ENCODE measurements around the gene ERG. TPM values are rescaled to one million over a fixed set of nuclear protein-coding genes. Genes with fewer than 3 reads are reported as not detected.

The ERG gene
- total RNA-seq, 1 donor from 2014 or later: not detected

DNA sequence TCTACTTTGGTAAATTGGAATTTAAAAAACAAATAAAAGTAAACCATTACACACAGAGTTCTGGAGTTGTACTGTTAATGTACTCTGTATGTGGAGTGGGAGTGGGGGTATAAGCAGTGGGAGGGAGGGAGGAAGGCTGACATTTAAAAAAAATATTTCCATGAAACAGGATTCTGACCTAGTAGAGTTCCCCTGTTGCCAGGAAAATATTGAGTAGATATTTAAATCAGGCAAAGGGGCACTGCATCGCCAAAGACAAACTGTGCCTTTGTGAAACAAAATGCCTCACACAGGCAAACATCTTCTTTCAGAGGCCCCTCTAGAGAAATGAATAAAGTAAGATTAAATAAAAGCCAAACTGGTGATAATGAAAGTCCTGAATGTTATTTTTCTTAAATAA is 87.8 kb downstream of the ERG start:
- no peak for TF ChIP-seq EZH2phosphoT487 (IDR thresholded peaks at IDR 0.05)
- TF ChIP-seq, protein P1, sequence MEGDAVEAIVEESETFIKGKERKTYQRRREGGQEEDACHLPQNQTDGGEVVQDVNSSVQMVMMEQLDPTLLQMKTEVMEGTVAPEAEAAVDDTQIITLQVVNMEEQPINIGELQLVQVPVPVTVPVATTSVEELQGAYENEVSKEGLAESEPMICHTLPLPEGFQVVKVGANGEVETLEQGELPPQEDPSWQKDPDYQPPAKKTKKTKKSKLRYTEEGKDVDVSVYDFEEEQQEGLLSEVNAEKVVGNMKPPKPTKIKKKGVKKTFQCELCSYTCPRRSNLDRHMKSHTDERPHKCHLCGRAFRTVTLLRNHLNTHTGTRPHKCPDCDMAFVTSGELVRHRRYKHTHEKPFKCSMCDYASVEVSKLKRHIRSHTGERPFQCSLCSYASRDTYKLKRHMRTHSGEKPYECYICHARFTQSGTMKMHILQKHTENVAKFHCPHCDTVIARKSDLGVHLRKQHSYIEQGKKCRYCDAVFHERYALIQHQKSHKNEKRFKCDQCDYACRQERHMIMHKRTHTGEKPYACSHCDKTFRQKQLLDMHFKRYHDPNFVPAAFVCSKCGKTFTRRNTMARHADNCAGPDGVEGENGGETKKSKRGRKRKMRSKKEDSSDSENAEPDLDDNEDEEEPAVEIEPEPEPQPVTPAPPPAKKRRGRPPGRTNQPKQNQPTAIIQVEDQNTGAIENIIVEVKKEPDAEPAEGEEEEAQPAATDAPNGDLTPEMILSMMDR (IDR thresholded peaks at IDR 0.05): no peak
- no peak for TF ChIP-seq EZH2 (IDR thresholded peaks at IDR 0.05)
- no peak for DNase-seq (ENCODE audit: low spot score)
- Histone ChIP-seq H3K9me3 (ENCODE audit: low read depth) (no peaks in the 10 kb centered on the region), H3K4me1 (peaks cover 4% of the 10 kb centered on the region), H3K27ac (no peak overlapping the region), H3K4me3 (no peak overlapping the region), H3K36me3 (no peaks in the 10 kb centered on the region), H3K79me2 (ENCODE audit: low read depth) (no peaks in the 10 kb centered on the region), H3K4me2 (no peak overlapping the region), H3K9ac (no peak overlapping the region), H4K20me1 (ENCODE audit: low read depth) (no peaks in the 10 kb centered on the region), H2AFZ (replicated peaks) (no peak overlapping the region), H3K27me3 (no peaks in the 10 kb centered on the region), H3F3A (ENCODE audit: low read depth) (no peaks in the 10 kb centered on the region)
- H3K36me3 Mint-ChIP-seq: no peaks in the 10 kb centered on the region
- H3K27me3 Mint-ChIP-seq (ENCODE audit: insufficient read depth, low read depth): peaks cover 6% of the 10 kb centered on the region
- no peak overlapping the region for H3K4me3 Mint-ChIP-seq
- H3K9me3 Mint-ChIP-seq: no peaks in the 10 kb centered on the region
- H3K4me1 Mint-ChIP-seq: no peaks in the 10 kb centered on the region
- no peak overlapping the region for H3K27ac Mint-ChIP-seq

DNA sequence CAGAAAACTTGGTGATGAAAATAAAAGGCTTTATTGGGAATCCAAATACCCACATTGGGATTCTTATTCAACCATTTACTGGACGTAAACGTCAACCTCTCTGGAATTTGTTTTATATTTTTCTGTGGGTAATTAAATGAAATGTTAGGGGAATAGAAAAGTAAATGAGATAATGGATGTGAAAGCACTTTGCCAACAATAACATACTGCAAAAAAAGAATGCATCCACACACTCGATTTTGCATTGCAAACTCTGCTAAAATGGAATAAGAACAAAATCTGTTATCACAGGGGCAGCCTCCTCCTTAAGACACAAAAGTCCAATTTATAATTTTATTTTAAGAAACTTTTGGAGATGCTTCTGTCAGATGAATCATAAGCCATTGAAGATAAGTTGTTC is 88.4 kb downstream of the ERG start:
- no peak for DNase-seq (ENCODE audit: low spot score)
- TF ChIP-seq EZH2 (IDR thresholded peaks at IDR 0.05): no peak
- TF ChIP-seq, protein P1 (IDR thresholded peaks at IDR 0.05): no peak
- TF ChIP-seq EZH2phosphoT487 (IDR thresholded peaks at IDR 0.05): no peak

DNA sequence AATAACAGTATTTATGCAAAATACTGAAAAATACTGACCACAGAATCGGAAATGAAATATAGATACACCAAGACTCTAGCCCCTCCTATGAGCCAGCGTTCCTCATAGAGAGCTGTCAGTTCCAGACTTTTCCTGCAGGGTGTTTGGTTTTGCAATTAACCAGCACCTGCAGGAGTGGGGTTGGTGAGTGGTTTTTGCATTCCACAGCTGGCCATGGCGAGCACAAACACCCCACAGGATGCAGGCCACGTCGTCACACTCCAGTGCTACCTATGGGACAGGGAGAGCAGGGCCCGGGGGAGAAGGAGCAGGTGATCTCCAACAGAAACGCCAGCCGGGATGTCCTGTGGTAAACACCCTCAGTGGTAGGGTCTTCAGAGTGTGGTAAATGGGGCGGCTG is 94.1 kb downstream of the ERG start:
- Histone ChIP-seq H4K20me1 (ENCODE audit: low read depth) (no peaks in the 10 kb centered on the region), H3F3A (ENCODE audit: low read depth) (peaks cover 18% of the 10 kb centered on the region), H3K79me2 (ENCODE audit: low read depth) (no peaks in the 10 kb centered on the region), H3K27ac (no peak overlapping the region), H3K36me3 (no peaks in the 10 kb centered on the region), H3K4me1 (peaks cover 21% of the 10 kb centered on the region), H2AFZ (replicated peaks) (no peak overlapping the region), H3K4me3 (no peak overlapping the region), H3K9ac (no peak overlapping the region), H3K9me3 (ENCODE audit: low read depth) (no peaks in the 10 kb centered on the region), H3K4me2 (no peak overlapping the region), H3K27me3 (peaks cover 23% of the 10 kb centered on the region)
- Mint-ChIP-seq H3K9me3 (no peaks in the 10 kb centered on the region), H3K27ac (no peak overlapping the region), H3K27me3 (ENCODE audit: insufficient read depth, low read depth) (peaks cover 8% of the 10 kb centered on the region), H3K36me3 (no peaks in the 10 kb centered on the region), H3K4me1 (peaks cover 11% of the 10 kb centered on the region), H3K4me3 (no peak overlapping the region)
- no peak for DNase-seq (ENCODE audit: low spot score)
- TF ChIP-seq, protein P1 (IDR thresholded peaks at IDR 0.05): no peak
- TF ChIP-seq EZH2 (IDR thresholded peaks at IDR 0.05) (no peak), EZH2phosphoT487 (IDR thresholded peaks at IDR 0.05) (no peak)

More for the DNA sequence above, 88.4 kb downstream of the ERG start:
- Mint-ChIP-seq H3K27ac (no peak overlapping the region), H3K36me3 (no peaks in the 10 kb centered on the region), H3K4me3 (no peak overlapping the region), H3K9me3 (no peaks in the 10 kb centered on the region), H3K27me3 (ENCODE audit: insufficient read depth, low read depth) (peaks cover 3% of the 10 kb centered on the region), H3K4me1 (no peaks in the 10 kb centered on the region)
- no peak overlapping the region for H3K27ac ChIP-seq
- H3K27me3 ChIP-seq: no peaks in the 10 kb centered on the region
- no peaks in the 10 kb centered on the region for H3K36me3 ChIP-seq
- no peaks in the 10 kb centered on the region for H4K20me1 ChIP-seq (ENCODE audit: low read depth)
- H3K4me1 ChIP-seq: peaks cover 4% of the 10 kb centered on the region
- H3K9me3 ChIP-seq (ENCODE audit: low read depth): no peaks in the 10 kb centered on the region
- H3F3A ChIP-seq (ENCODE audit: low read depth): no peaks in the 10 kb centered on the region
- H3K4me3 ChIP-seq: no peak overlapping the region
- no peaks in the 10 kb centered on the region for H3K79me2 ChIP-seq (ENCODE audit: low read depth)
- no peak overlapping the region for H3K4me2 ChIP-seq
- no peak overlapping the region for H3K9ac ChIP-seq
- no peak overlapping the region for H2AFZ ChIP-seq (replicated peaks)

All from neural progenitor cell (in vitro differentiated cells).